ENCODE data around the gene SLC46A2. TPM values are rescaled to one million over a fixed set of nuclear protein-coding genes. Genes with fewer than 3 reads are reported as not detected.

SLC46A2 gene
- total RNA-seq, 3 donors from 2014 or later (not counting 1 experiment from before 2014, with no cell fraction given), result 0.18 to 0.64 (median 0.23) TPM

DNA sequence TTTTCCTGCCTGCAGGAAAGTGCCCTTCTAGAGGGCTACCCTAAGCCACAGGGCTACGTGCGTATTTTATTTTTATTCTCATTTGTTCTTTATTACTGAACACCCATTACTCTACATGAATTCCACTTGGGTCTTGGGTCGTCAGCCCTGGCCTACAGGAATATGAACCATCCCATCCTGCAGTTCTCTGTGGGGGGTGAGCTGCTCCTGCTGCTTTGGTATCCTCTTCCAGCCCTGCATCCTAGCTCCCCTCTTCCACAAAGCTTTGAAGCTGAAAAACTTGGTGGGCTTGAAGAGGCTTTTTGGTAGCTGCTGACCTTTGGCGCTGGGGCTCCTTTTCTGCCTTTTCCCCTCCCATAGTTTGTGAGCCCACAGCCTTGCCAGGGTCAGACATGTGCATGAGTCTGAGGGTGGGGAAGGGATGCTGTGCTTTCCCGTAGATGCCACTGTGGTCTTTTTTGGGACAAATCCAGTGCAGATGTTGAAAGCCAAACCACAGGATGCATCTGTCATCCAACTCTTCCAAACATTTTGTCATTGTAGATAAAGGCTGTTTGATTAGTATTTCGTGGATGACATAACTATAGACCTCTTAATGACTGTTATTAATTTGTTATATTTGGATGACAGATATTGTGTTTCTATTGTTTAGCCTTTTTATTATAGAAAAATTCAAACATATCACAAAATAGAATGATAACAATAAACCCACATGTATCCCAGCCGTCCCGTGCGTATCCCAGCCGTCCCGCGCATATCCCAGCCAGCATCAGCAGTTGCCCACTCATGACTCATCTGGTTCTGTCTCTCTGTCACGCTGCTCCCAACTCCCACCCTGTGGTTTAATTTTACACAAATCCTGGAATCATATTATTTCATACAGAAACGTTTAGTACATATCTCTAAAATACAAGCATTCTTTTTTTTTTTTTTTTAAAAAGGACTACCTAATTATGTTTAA lies 43.9 kb downstream of the SLC46A2 start:
- Histone ChIP-seq H3K4me1 (ENCODE audit: control insufficient read depth, insufficient read depth, low read length) (peaks cover 14% of the 10 kb centered on the region), H3K27ac (ENCODE audit: low read length) (no peak overlapping the region), H3K9me3 (ENCODE audit: control insufficient read depth, insufficient read depth, low read length) (no peaks in the 10 kb centered on the region), H3K36me3 (ENCODE audit: control insufficient read depth, insufficient read depth, low read length) (peaks cover 5% of the 10 kb centered on the region), H3K27me3 (ENCODE audit: control insufficient read depth, insufficient read depth, low read length) (no peaks in the 10 kb centered on the region), H3K4me3 (ENCODE audit: low read length) (no peak overlapping the region)
- H3K27ac Mint-ChIP-seq, result no peak overlapping the region
- peaks cover 0 to 2% of the 10 kb centered on the region in 2 donors for H3K27me3 Mint-ChIP-seq (ENCODE audit: low read depth in 2 of 2)
- no peak overlapping the region for H3K4me3 Mint-ChIP-seq
- TF ChIP-seq, protein P1, sequence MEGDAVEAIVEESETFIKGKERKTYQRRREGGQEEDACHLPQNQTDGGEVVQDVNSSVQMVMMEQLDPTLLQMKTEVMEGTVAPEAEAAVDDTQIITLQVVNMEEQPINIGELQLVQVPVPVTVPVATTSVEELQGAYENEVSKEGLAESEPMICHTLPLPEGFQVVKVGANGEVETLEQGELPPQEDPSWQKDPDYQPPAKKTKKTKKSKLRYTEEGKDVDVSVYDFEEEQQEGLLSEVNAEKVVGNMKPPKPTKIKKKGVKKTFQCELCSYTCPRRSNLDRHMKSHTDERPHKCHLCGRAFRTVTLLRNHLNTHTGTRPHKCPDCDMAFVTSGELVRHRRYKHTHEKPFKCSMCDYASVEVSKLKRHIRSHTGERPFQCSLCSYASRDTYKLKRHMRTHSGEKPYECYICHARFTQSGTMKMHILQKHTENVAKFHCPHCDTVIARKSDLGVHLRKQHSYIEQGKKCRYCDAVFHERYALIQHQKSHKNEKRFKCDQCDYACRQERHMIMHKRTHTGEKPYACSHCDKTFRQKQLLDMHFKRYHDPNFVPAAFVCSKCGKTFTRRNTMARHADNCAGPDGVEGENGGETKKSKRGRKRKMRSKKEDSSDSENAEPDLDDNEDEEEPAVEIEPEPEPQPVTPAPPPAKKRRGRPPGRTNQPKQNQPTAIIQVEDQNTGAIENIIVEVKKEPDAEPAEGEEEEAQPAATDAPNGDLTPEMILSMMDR (IDR thresholded peaks at IDR 0.05), result no peak
- ATAC-seq (no peak), DNase-seq (no peak)
- H3K9me3 Mint-ChIP-seq, result no peaks in the 10 kb centered on the region
- no peaks in the 10 kb centered on the region for H3K36me3 Mint-ChIP-seq
- H3K4me1 Mint-ChIP-seq, result peaks cover 10 to 26% of the 10 kb centered on the region in 2 donors
- 94% methylated on average over 12 of the region's 14 CpGs for WGBS (ENCODE audit: insufficient coverage)
- intact Hi-C loops (cut with micrococcal nuclease), result no loop called here

DNA sequence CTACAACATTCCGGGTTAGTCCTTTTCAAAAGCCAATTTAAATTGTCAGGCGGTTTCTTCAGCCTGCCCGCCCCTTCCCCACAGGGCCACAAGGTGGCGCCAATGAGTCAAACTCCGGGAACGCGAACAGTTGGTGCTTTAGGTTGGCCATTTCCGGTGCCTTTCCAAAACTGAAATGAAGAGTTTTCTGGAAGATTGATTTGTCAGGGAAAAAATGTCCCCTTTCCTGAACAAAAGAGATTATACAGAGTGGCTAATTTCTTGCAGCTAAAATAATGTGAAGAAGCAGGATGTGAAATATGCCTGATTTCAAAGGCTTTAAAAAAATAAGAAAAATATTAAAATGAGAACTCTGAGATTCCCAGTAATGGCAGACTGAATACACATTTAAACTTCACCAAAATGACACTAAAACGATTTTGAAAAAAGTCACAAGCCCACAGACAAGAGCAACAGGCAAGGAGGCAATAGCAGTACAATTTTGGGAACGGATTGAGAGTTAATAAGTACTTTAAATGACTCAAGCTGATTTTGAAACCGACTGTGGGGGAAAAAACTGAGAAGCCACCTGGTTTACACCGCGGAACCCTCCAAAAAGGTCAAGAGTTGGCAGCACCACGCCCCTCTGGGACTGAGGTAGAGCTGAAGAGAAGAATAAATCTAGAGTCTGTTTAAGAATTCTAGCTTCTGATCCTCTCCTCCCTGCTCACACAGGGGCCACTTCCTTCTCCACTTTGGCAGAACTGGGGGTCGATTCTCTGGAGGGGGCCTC lies 45.7 kb downstream of the SLC46A2 start:
- peaks cover 14% of the 10 kb centered on the region for H3K4me1 ChIP-seq (ENCODE audit: control insufficient read depth, insufficient read depth, low read length)
- H3K9me3 ChIP-seq (ENCODE audit: control insufficient read depth, insufficient read depth, low read length), result no peaks in the 10 kb centered on the region
- DNase-seq (peak; percentile 73 to 80), ATAC-seq (peak; percentile 72 to 88 (median 81))
- no peaks in the 10 kb centered on the region for H3K9me3 Mint-ChIP-seq
- H3K4me3 Mint-ChIP-seq, result peak overlapping the region; percentile 47
- H3K27me3 ChIP-seq (ENCODE audit: control insufficient read depth, insufficient read depth, low read length), result no peaks in the 10 kb centered on the region
- H3K27ac ChIP-seq (ENCODE audit: low read length), result no peak overlapping the region
- intact Hi-C loops (cut with micrococcal nuclease), result loop anchor here (5.0 kb wide), 2 partner anchors 57 to 812 kb away; no protein-coding TSS in a partner anchor
- H3K36me3 Mint-ChIP-seq, result no peaks in the 10 kb centered on the region
- no peak overlapping the region for H3K4me3 ChIP-seq (ENCODE audit: low read length)
- peaks cover 3% of the 10 kb centered on the region for H3K36me3 ChIP-seq (ENCODE audit: control insufficient read depth, insufficient read depth, low read length)
- TF ChIP-seq, protein P1 (IDR thresholded peaks at IDR 0.05), result peak; percentile 98
- WGBS (ENCODE audit: insufficient coverage), result 25% methylated on average over 15 of the region's 15 CpGs
- peaks cover 0 to 2% of the 10 kb centered on the region in 2 donors for H3K27me3 Mint-ChIP-seq (ENCODE audit: low read depth in 2 of 2)
- peaks cover 10 to 26% of the 10 kb centered on the region in 2 donors for H3K4me1 Mint-ChIP-seq
- peak overlapping the region in 1 of 2 donors; percentile 0 for H3K27ac Mint-ChIP-seq

DNA sequence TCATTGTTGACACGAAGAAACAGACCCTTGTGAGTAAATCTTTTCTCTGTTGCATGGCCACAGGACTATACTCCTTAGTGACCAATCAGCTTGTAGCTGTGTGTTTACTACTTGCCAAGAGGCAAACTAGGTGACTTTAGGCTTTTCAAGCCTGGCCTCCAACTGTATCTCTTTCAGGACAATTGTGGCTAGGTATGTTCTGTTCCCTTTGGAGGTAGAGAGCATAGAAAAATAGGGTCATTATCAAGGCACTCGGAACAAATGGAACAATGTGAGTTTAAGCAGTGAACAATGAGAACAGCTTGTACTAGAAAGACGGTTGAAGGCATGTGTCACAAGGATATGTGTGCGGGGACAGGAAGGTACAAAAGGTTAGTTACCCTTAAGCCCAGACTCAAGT lies 48.1 kb downstream of the SLC46A2 start:
- Histone ChIP-seq H3K9me3 (ENCODE audit: control insufficient read depth, insufficient read depth, low read length) (no peaks in the 10 kb centered on the region), H3K4me3 (ENCODE audit: low read length) (no peak overlapping the region), H3K36me3 (ENCODE audit: control insufficient read depth, insufficient read depth, low read length) (peaks cover 7% of the 10 kb centered on the region), H3K27me3 (ENCODE audit: control insufficient read depth, insufficient read depth, low read length) (no peaks in the 10 kb centered on the region), H3K27ac (ENCODE audit: low read length) (no peak overlapping the region), H3K4me1 (ENCODE audit: control insufficient read depth, insufficient read depth, low read length) (peaks cover 3% of the 10 kb centered on the region)
- H3K36me3 Mint-ChIP-seq, result peaks cover 17% of the 10 kb centered on the region
- H3K27ac Mint-ChIP-seq, result no peak overlapping the region
- peaks cover 0 to 2% of the 10 kb centered on the region in 2 donors for H3K27me3 Mint-ChIP-seq (ENCODE audit: low read depth in 2 of 2)
- TF ChIP-seq, protein P1 (IDR thresholded peaks at IDR 0.05), result no peak
- H3K4me1 Mint-ChIP-seq, result peaks cover 10 to 20% of the 10 kb centered on the region in 2 donors
- H3K9me3 Mint-ChIP-seq, result no peaks in the 10 kb centered on the region
- intact Hi-C loops (cut with micrococcal nuclease), result loop anchor here (5.0 kb wide), 2 partner anchors 60 to 815 kb away; no protein-coding TSS in a partner anchor
- no peak for ATAC-seq
- DNase-seq, result no peak
- 90% methylated on average over 4 of the region's 4 CpGs for WGBS (ENCODE audit: insufficient coverage)
- H3K4me3 Mint-ChIP-seq, result no peak overlapping the region

Data from natural killer cell (primary cell).